Adrenal gland (tissue), 5 donors: ENCODE results near the gene SYNE2.

Experiments
- POLR2A ChIP-seq, 2 donors: fragments of 450-650 bp; IDR thresholded peaks; one replicate each; pipeline ENCODE4 v1.6.1; 2017; ENCODE audit warnings: antibody characterized with exemption in 2 of 2, mild to moderate bottlenecking in 2 of 2, moderate library complexity in 1 of 2
- TF ChIP-seq, protein P1 (sequence below), 6 experiments: fragments of 450-650 bp in 4 of 6; fragments of 200-600 bp in 2 of 6; sonication (generic) in 1 of 6; IDR thresholded peaks; 1 replicate in 5 of 6; 2 replicates in 1 of 6; pipeline versions ENCODE4 v1.5.1 to v1.8.0; 2016 to 2021; ENCODE audit warnings: antibody characterized with exemption in 6 of 6, mild to moderate bottlenecking in 2 of 6, moderate library complexity in 1 of 6
- donor health status: DM: no; HTN: no; CAD: no.

- TF ChIP-seq, protein P1, sequence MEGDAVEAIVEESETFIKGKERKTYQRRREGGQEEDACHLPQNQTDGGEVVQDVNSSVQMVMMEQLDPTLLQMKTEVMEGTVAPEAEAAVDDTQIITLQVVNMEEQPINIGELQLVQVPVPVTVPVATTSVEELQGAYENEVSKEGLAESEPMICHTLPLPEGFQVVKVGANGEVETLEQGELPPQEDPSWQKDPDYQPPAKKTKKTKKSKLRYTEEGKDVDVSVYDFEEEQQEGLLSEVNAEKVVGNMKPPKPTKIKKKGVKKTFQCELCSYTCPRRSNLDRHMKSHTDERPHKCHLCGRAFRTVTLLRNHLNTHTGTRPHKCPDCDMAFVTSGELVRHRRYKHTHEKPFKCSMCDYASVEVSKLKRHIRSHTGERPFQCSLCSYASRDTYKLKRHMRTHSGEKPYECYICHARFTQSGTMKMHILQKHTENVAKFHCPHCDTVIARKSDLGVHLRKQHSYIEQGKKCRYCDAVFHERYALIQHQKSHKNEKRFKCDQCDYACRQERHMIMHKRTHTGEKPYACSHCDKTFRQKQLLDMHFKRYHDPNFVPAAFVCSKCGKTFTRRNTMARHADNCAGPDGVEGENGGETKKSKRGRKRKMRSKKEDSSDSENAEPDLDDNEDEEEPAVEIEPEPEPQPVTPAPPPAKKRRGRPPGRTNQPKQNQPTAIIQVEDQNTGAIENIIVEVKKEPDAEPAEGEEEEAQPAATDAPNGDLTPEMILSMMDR (IDR thresholded peaks at IDR 0.05), result no peak
- no peak for TF ChIP-seq POLR2A (IDR thresholded peaks at IDR 0.05)
These were observed 326.0 kb downstream of the SYNE2 start for GRCh38 chr14:64178814-64179213.
